IPS-18c (cell line): ENCODE measurements around the gene STK24.

ENCODE experiments used
- H3K4me3 ChIP-seq: 2 replicates; pipeline ENCODE4 v1.7.0; 2013; ENCODE audit warnings: low read depth, mild to moderate bottlenecking, low read length, moderate library complexity; ENCODE audit not compliant: insufficient read depth
- H3K9me3 ChIP-seq: one replicate; pipeline ENCODE4 v1.6.1; 2013; ENCODE audit warnings: mild to moderate bottlenecking, low read length, moderate library complexity; ENCODE audit not compliant: control insufficient read depth, insufficient read depth

Gene STK24

GRCh38 chr13:98527526-98527925 is 49.4 kb downstream of the STK24 start:
- Histone ChIP-seq H3K4me3 (no peak overlapping the region), H3K9me3 (no peaks in the 10 kb centered on the region)

- Histone ChIP-seq H3K9me3 (no peaks in the 10 kb centered on the region), H3K4me3 (no peak overlapping the region)
These were observed 50.8 kb downstream of the STK24 start for GRCh38 chr13:98526182-98526512.

GRCh38 chr13:98525456-98526181 is 51.3 kb downstream of the STK24 start:
- Histone ChIP-seq H3K9me3 (no peaks in the 10 kb centered on the region), H3K4me3 (no peak overlapping the region)

GRCh38 chr13:98524793-98525192 is 52.1 kb downstream of the STK24 start:
- Histone ChIP-seq H3K4me3 (no peak overlapping the region), H3K9me3 (no peaks in the 10 kb centered on the region)

- Histone ChIP-seq H3K9me3 (no peaks in the 10 kb centered on the region), H3K4me3 (no peak overlapping the region)
These were observed 52.5 kb downstream of the STK24 start for GRCh38 chr13:98524391-98524790.

- Histone ChIP-seq H3K4me3 (no peak overlapping the region), H3K9me3 (no peaks in the 10 kb centered on the region)
These were observed 53.3 kb downstream of the STK24 start for GRCh38 chr13:98523455-98524102.

- H3K9me3 ChIP-seq, result no peaks in the 10 kb centered on the region
These were observed 54.5 kb downstream of the STK24 start for GRCh38 chr13:98522371-98522770.

GRCh38 chr13:98521461-98522247 is 55.3 kb downstream of the STK24 start:
- H3K9me3 ChIP-seq, result no peaks in the 10 kb centered on the region
- no peak overlapping the region for H3K4me3 ChIP-seq

More at GRCh38 chr13:98522371-98522770, 54.5 kb downstream of the STK24 start:
- H3K4me3 ChIP-seq, result no peak overlapping the region

GRCh38 chr13:98520674-98521449 is 56.0 kb downstream of the STK24 start:
- Histone ChIP-seq H3K9me3 (no peaks in the 10 kb centered on the region), H3K4me3 (no peak overlapping the region)

GRCh38 chr13:98519976-98520375 is 56.9 kb downstream of the STK24 start:
- Histone ChIP-seq H3K9me3 (no peaks in the 10 kb centered on the region), H3K4me3 (no peak overlapping the region)

GRCh38 chr13:98517576-98518310 is 59.2 kb downstream of the STK24 start:
- H3K9me3 ChIP-seq, result no peaks in the 10 kb centered on the region

GRCh38 chr13:98515818-98516465 is 61.0 kb downstream of the STK24 start:
- H3K9me3 ChIP-seq, result no peaks in the 10 kb centered on the region
- no peak overlapping the region for H3K4me3 ChIP-seq

More at GRCh38 chr13:98517576-98518310, 59.2 kb downstream of the STK24 start:
- no peak overlapping the region for H3K4me3 ChIP-seq

GRCh38 chr13:98514288-98514687 is 62.6 kb downstream of the STK24 start:
- no peak overlapping the region for H3K4me3 ChIP-seq
- H3K9me3 ChIP-seq, result no peaks in the 10 kb centered on the region

- no peaks in the 10 kb centered on the region for H3K9me3 ChIP-seq
- H3K4me3 ChIP-seq, result no peak overlapping the region
These were observed 63.1 kb downstream of the STK24 start for GRCh38 chr13:98513837-98514236.

- no peaks in the 10 kb centered on the region for H3K9me3 ChIP-seq
- no peak overlapping the region for H3K4me3 ChIP-seq
These were observed 63.9 kb downstream of the STK24 start for GRCh38 chr13:98512774-98513665.
